HG03135 (cell line): ENCODE data around the gene LRRC8D.
"Not testable (repeated sequence)": the region's sequence is repeated elsewhere in the genome, so short reads cannot be mapped to it uniquely, and the experiment has no call there.

ENCODE experiments used
- ATAC-seq: cut with Tn5 transposase; IDR thresholded peaks from one replicate; pipeline ENCODE4 v1.9.1; 2021; ENCODE audit warnings: mild to moderate bottlenecking, moderate library complexity; ENCODE audit not compliant: unreplicated experiment

Gene LRRC8D

GRCh38 chr1:89908672-89909436 is 88.0 kb downstream of the LRRC8D start:
- ATAC-seq, result no peak

- ATAC-seq, result no peak
Observed at GRCh38 chr1:89910268-89910667, 89.4 kb downstream of the LRRC8D start.

- ATAC-seq, result no peak
Observed at GRCh38 chr1:89910780-89911179, 89.9 kb downstream of the LRRC8D start.

GRCh38 chr1:89911191-89911991 is 90.6 kb downstream of the LRRC8D start:
- no peak for ATAC-seq

- ATAC-seq, result no peak
Observed at GRCh38 chr1:89912073-89912472, 91.2 kb downstream of the LRRC8D start.

- no peak for ATAC-seq
Observed at GRCh38 chr1:89913353-89914095, 92.7 kb downstream of the LRRC8D start.

GRCh38 chr1:89917353-89917752 is 96.5 kb downstream of the LRRC8D start:
- ATAC-seq, result no peak

- no peak for ATAC-seq
Observed at GRCh38 chr1:89918127-89918793, 97.4 kb downstream of the LRRC8D start.

GRCh38 chr1:89918794-89919155 is 97.9 kb downstream of the LRRC8D start:
- no peak for ATAC-seq

- ATAC-seq, result no peak
Observed at GRCh38 chr1:89919174-89919573, 98.3 kb downstream of the LRRC8D start.

GRCh38 chr1:89922911-89923310 is 102.1 kb downstream of the LRRC8D start:
- no peak for ATAC-seq

- ATAC-seq, result no peak
Observed at GRCh38 chr1:89923517-89923916, 102.7 kb downstream of the LRRC8D start.

- not testable (repeated sequence) for ATAC-seq
Observed at GRCh38 chr1:89924075-89924474, 103.2 kb downstream of the LRRC8D start.

GRCh38 chr1:89927049-89927448 is 106.2 kb downstream of the LRRC8D start:
- no peak for ATAC-seq

- ATAC-seq, result no peak
Observed at GRCh38 chr1:89927478-89927877, 106.6 kb downstream of the LRRC8D start.

- no peak for ATAC-seq
Observed at GRCh38 chr1:89928506-89928905, 107.7 kb downstream of the LRRC8D start.

GRCh38 chr1:89929467-89930063 is 108.7 kb downstream of the LRRC8D start:
- no peak for ATAC-seq

GRCh38 chr1:89930579-89930978 is 109.7 kb downstream of the LRRC8D start:
- no peak for ATAC-seq

- no peak for ATAC-seq
Observed at GRCh38 chr1:89931964-89932363, 111.1 kb downstream of the LRRC8D start.

- ATAC-seq, result no peak
Observed at GRCh38 chr1:89932598-89933364, 111.9 kb downstream of the LRRC8D start.
